ENCODE data around the gene TMEM184A. TPM values are rescaled to one million over a fixed set of nuclear protein-coding genes. Genes with fewer than 3 reads are reported as not detected.
A peak's percentile ranks its signal among the peaks of the same experiment; 100 is the strongest.

TMEM184A gene
- total RNA-seq, 1 donor from 2014 or later = 0.27 TPM

DNA sequence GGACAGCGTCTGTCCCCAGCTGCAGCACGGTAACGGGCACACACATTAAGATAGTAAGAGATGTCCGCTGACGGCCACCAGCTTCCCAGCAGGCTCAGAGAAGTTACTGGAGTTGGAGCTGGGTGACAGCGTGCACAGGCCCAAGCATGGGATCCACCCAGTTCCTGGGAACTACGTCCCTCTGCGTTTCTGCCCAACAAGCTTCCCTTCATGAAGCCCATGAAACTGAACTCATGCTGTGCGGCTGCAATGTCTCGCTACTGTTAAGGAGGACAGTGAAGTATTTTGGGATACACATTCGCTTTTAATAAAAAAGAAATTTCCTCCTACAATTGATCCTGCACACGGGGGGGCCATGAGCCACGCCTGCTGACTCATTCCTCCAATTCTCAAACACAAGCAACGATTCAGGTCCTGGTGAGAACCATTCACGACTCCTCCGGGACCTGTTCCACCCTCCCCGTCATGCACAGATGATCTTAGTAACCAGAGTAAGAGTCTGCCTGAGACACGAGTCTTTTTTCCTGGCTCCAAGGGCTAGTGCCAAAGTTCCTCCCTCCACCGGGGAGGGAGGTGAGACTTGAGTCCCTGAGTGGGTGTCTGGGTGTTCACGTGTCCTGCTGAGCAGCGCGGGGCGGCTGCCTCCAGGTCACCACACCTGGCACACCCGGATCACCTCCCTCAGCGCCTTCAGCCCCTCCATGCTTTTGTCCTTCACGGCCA is 11.2 kb upstream of the TMEM184A start:
- DNase-seq (ENCODE audit: extremely low spot score, unreplicated experiment) = no peak
- Mint-ChIP-seq H3K9me3 (ENCODE audit: unreplicated experiment) (no peaks in the 10 kb centered on the region), H3K4me3 (ENCODE audit: unreplicated experiment) (peak overlapping the region; percentile 68), H3K36me3 (ENCODE audit: unreplicated experiment) (peaks cover 6% of the 10 kb centered on the region), H3K4me1 (ENCODE audit: unreplicated experiment) (peaks cover 67% of the 10 kb centered on the region), H3K27me3 (ENCODE audit: unreplicated experiment) (no peaks in the 10 kb centered on the region), H3K27ac (ENCODE audit: unreplicated experiment) (peak overlapping the region; percentile 96)
- TF ChIP-seq, protein P1, sequence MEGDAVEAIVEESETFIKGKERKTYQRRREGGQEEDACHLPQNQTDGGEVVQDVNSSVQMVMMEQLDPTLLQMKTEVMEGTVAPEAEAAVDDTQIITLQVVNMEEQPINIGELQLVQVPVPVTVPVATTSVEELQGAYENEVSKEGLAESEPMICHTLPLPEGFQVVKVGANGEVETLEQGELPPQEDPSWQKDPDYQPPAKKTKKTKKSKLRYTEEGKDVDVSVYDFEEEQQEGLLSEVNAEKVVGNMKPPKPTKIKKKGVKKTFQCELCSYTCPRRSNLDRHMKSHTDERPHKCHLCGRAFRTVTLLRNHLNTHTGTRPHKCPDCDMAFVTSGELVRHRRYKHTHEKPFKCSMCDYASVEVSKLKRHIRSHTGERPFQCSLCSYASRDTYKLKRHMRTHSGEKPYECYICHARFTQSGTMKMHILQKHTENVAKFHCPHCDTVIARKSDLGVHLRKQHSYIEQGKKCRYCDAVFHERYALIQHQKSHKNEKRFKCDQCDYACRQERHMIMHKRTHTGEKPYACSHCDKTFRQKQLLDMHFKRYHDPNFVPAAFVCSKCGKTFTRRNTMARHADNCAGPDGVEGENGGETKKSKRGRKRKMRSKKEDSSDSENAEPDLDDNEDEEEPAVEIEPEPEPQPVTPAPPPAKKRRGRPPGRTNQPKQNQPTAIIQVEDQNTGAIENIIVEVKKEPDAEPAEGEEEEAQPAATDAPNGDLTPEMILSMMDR (IDR thresholded peaks at IDR 0.05) = no peak

DNA sequence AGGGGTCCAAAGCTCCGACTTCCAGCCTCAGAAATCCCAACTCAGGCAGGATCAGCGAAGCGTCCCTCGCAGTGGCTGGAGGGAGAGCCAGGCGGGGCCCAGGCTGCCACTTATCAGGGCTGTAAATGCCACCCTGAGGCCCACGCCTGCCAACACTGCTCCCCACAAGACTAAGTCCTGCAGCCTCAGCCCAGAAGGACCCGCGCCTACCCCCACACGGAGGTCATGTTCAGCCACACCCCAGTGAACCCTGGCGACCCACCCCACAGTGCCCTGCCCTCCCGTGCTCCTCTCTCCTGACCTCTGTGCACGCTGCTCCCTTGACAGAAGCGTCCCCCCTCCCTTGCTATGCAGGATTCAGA is 10.7 kb upstream of the TMEM184A start:
- peak overlapping the region; percentile 68 for H3K4me3 Mint-ChIP-seq (ENCODE audit: unreplicated experiment)
- peaks cover 65% of the 10 kb centered on the region for H3K4me1 Mint-ChIP-seq (ENCODE audit: unreplicated experiment)
- H3K9me3 Mint-ChIP-seq (ENCODE audit: unreplicated experiment) = no peaks in the 10 kb centered on the region
- no peak for DNase-seq (ENCODE audit: extremely low spot score, unreplicated experiment)
- peak overlapping the region; percentile 96 for H3K27ac Mint-ChIP-seq (ENCODE audit: unreplicated experiment)
- H3K36me3 Mint-ChIP-seq (ENCODE audit: unreplicated experiment) = peaks cover 6% of the 10 kb centered on the region
- TF ChIP-seq, protein P1 (IDR thresholded peaks at IDR 0.05) = no peak
- H3K27me3 Mint-ChIP-seq (ENCODE audit: unreplicated experiment) = no peaks in the 10 kb centered on the region

DNA sequence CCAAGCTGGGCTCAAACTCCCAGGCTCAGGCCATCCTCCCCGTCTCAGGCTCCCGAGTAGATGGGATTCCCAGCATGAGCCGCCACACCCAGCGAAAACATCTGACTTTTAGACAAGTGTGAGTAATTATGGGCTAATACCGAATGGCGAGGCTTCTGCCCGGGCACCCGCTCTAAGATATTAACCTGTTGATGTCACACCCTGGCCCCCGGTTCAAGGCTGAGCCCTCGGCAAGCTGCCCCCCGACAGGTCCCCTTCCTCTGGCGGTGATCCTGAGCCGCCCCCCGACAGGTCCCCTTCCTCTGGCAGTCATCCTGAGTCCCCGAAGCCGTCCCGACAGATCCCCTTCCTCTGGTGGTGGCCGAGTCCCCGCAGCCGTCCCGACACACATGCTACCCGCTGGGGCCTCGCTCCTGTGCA is 8.6 kb upstream of the TMEM184A start:
- Mint-ChIP-seq H3K27me3 (ENCODE audit: unreplicated experiment) (no peaks in the 10 kb centered on the region), H3K4me3 (ENCODE audit: unreplicated experiment) (peak overlapping the region; percentile 14), H3K27ac (ENCODE audit: unreplicated experiment) (peak overlapping the region; percentile 69), H3K36me3 (ENCODE audit: unreplicated experiment) (peaks cover 6% of the 10 kb centered on the region), H3K9me3 (ENCODE audit: unreplicated experiment) (no peaks in the 10 kb centered on the region), H3K4me1 (ENCODE audit: unreplicated experiment) (peaks cover 57% of the 10 kb centered on the region)
- TF ChIP-seq, protein P1 (IDR thresholded peaks at IDR 0.05) = no peak
- DNase-seq (ENCODE audit: extremely low spot score, unreplicated experiment) = no peak

DNA sequence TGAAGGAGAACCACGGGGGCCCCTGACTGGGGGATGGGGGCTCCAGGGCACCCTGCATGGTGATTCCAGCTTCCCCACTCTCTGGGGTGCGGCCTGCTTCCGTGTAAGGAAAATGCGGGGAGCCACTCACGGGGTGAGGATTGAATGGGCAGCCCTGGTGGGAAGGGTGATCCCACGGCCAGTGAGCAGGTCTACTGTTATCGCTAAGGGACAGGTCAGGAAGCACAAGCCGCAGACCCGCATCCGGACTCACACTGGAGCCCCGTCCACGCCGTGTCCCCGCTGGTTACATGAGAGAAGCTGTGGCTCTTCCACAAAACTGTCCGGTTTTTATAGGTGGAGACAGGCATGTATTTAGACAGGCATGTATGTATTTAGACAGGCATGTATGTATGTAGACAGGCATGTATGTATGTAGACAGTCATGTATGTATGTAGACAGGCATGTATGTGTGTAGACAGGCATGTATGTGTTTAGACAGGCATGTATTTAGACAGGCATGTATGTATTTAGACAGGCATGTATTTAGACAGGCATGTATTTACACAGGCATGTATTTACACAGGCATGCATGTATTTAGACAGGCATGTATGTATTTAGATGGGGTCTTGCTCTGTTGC is 8.1 kb upstream of the TMEM184A start:
- H3K4me3 Mint-ChIP-seq (ENCODE audit: unreplicated experiment) = no peak overlapping the region
- DNase-seq (ENCODE audit: extremely low spot score, unreplicated experiment) = no peak

DNA sequence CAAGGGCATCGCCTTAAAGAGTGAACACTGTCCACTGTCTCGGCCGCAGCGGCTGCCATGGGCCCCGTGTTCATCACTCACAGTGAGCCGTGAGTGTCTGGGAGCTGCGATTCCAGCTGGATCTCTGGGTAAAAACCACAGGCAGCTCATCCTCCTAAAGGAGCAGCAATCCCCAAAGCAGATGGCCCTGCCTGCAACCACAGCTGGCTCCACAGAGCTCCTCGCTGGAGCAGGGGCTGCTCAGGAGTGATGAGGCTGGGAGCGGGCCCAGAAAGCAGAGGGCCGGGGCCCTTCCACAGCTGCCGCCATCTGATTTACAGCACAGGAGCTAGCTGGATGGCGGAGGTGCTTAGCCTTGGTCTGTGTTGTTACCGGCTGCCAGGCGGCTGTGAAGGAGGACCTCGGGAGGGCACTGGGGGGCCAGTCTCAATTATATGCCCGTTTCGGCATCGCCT is 6.6 kb upstream of the TMEM184A start:
- H3K27ac Mint-ChIP-seq (ENCODE audit: unreplicated experiment) = no peak overlapping the region
- DNase-seq (ENCODE audit: extremely low spot score, unreplicated experiment) = no peak

More for the DNA sequence above, 8.1 kb upstream of the TMEM184A start:
- Mint-ChIP-seq H3K9me3 (ENCODE audit: unreplicated experiment) (no peaks in the 10 kb centered on the region), H3K4me1 (ENCODE audit: unreplicated experiment) (peaks cover 55% of the 10 kb centered on the region), H3K27me3 (ENCODE audit: unreplicated experiment) (no peaks in the 10 kb centered on the region), H3K36me3 (ENCODE audit: unreplicated experiment) (peaks cover 6% of the 10 kb centered on the region), H3K27ac (ENCODE audit: unreplicated experiment) (peak overlapping the region; percentile 69)
- TF ChIP-seq, protein P1 (IDR thresholded peaks at IDR 0.05) = no peak

More for the DNA sequence above, 6.6 kb upstream of the TMEM184A start:
- H3K36me3 Mint-ChIP-seq (ENCODE audit: unreplicated experiment) = peaks cover 6% of the 10 kb centered on the region
- H3K4me3 Mint-ChIP-seq (ENCODE audit: unreplicated experiment) = no peak overlapping the region
- TF ChIP-seq, protein P1 (IDR thresholded peaks at IDR 0.05) = no peak
- H3K4me1 Mint-ChIP-seq (ENCODE audit: unreplicated experiment) = peaks cover 41% of the 10 kb centered on the region
- H3K27me3 Mint-ChIP-seq (ENCODE audit: unreplicated experiment) = no peaks in the 10 kb centered on the region
- no peaks in the 10 kb centered on the region for H3K9me3 Mint-ChIP-seq (ENCODE audit: unreplicated experiment)

Data from osteocyte (in vitro differentiated cells).